ENCODE results near the gene RGS3. TPM values are rescaled to one million over a fixed set of nuclear protein-coding genes. Genes with fewer than 3 reads are reported as not detected.

Gene RGS3
- total and polyA plus RNA-seq, 7 experiments from 2014 or later, result 4.9 to 43.4 (median 11.6) TPM

DNA sequence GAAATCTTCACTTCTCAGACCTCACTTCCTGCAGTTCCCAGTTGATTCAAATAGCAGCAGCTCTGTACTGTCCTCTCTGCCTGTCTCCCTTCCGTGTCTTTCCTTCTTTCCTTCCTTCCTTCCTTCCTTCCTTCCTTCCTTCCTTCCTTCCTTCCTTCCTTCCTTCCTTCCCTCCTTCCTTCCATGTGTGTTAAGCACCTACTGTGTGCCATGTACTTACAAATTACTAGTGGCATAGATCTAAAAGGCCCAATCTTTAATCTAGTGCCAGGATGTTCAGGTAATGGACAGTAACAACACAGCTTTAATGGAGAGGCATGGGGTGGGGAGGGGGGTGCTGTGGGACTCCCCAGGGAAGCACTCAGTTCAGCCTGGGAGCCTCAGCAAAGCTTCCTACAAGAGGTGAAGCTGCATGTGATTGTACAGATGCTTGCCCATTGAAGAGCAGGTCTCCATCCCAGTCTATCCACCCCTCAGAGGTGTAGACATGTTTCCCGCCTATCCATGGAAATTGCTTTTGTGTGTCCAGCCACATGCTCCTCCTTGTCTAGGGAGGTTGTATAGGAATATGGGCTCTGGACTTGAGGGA, 106.0 kb downstream of the RGS3 start:
- no peaks in the 10 kb centered on the region for H3K27me3 Mint-ChIP-seq
- CTCF ChIA-PET, result no interaction called here
- H3K4me1 ChIP-seq (ENCODE audit: control insufficient read depth in 2 of 2, insufficient read depth in 2 of 2, low read length in 2 of 2), result no peaks in the 10 kb centered on the region
- no peaks in the 10 kb centered on the region for H3K36me3 ChIP-seq (ENCODE audit: control insufficient read depth in 2 of 3, insufficient read depth in 3 of 3, low read length in 3 of 3)
- H3K4me1 Mint-ChIP-seq, result peaks cover 8 to 42% (median 23%) of the 10 kb centered on the region in 7 donors
- no peaks in the 10 kb centered on the region for H3K9me3 ChIP-seq (ENCODE audit: control insufficient read depth in 2 of 3, low read length in 3 of 3)
- no peak overlapping the region for H3K4me3 Mint-ChIP-seq
- H3K36me3 Mint-ChIP-seq, result peaks cover 0 to 4% (median 0%) of the 10 kb centered on the region in 5 donors
- peak overlapping the region in 5 of 9 donors; percentile 12 to 90 (median 60) for H3K27ac Mint-ChIP-seq
- no peak for DNase-seq
- H3K27ac ChIP-seq (ENCODE audit: low read depth, low read length), result no peak overlapping the region
- intact Hi-C loops (cut with micrococcal nuclease), result loop anchor here in 1 of 2 donors (10.0 kb wide), 1 partner anchor 415 kb away; the partner anchor contains the start of gene SLC31A2
- POLR2A ChIA-PET, result interaction anchor here (1.5 to 1.7 kb wide), 2 partner anchors 9 to 12 kb away, joined by 5 to 8 read pairs; no protein-coding TSS in a partner anchor
- H3K4me3 ChIP-seq (ENCODE audit: low read length), result no peak overlapping the region
- H3K27me3 ChIP-seq (ENCODE audit: control insufficient read depth in 2 of 2, insufficient read depth in 2 of 2, low read length in 2 of 2), result no peaks in the 10 kb centered on the region
- H3K9me3 Mint-ChIP-seq, result no peaks in the 10 kb centered on the region
- no peak for ATAC-seq

DNA sequence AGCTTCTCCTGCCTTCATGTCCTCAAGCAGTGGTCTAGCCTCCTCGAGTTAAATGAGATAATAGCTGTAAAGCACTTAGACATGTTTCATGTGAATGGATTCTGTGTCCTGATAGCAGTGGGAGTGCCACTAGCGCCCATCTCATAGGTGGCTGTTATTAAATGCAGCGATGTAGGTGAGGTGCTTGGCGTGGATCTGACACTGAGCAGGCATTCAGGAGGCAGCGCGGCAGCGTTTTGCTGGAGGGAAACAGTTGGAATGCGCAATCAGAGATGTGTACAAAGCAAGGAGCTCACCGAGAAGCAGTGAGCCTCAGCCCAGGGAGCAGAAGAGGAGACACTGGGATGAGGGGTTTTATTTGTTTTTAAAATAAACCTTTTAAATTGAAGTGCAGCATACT, 106.6 kb downstream of the RGS3 start:
- no peaks in the 10 kb centered on the region for H3K27me3 Mint-ChIP-seq
- DNase-seq, result no peak
- no peaks in the 10 kb centered on the region for H3K4me1 ChIP-seq (ENCODE audit: control insufficient read depth in 2 of 2, insufficient read depth in 2 of 2, low read length in 2 of 2)

DNA sequence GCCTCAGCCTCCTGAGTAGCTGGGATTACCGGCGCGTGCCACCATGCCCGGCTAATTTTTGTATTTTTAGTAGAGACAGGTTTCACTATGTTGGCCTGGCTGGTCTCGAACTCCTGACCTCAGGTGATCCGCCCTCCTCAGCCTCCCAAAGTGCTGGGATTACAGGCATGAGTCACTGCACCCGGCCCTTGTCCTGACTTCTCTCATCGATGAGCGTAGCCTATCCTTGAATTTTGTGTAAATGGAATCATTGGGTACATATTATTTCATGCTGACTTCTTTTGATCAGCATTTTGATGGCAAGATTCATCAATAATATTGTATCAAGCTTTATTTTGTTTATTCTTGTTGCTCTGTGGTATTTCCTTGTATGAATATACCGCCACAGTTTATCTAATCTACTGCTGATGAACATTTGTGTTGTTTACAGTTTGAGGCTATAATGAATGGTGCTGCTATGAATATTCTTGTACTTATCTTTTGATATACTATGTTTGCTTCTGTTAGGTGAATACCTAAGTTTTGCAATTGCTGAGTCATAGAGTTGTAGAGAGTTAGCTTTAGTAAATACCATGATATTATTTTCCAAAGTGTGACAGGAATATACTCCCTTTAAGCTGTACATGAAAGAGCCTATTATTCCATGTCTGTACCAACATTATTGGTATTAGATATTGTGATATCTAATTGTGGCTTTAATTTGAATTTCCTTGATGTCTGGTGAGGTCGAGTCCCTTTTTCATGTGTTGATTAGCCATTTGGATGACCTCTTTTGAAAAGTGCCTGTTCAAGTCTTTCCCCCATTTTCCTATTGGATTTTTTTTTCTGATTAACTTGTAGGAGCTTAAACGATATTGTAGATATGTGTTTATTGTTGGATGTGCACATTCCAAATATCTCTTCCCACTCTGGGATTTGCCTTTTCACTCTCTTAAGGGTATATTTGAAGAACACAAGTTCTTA, 107.5 kb downstream of the RGS3 start:
- ChIA-PET CTCF (no interaction called here), POLR2A (interaction anchor here (1.5 kb wide), 1 partner anchor 8 kb away, joined by 8 read pairs; no protein-coding TSS in a partner anchor)
- Histone ChIP-seq H3K9me3 (ENCODE audit: control insufficient read depth in 2 of 3, low read length in 3 of 3) (no peaks in the 10 kb centered on the region), H3K4me1 (ENCODE audit: control insufficient read depth in 2 of 2, insufficient read depth in 2 of 2, low read length in 2 of 2) (no peaks in the 10 kb centered on the region), H3K4me3 (ENCODE audit: low read length) (no peak overlapping the region), H3K36me3 (ENCODE audit: control insufficient read depth in 2 of 3, insufficient read depth in 3 of 3, low read length in 3 of 3) (no peaks in the 10 kb centered on the region), H3K27ac (ENCODE audit: low read depth, low read length) (no peak overlapping the region), H3K27me3 (ENCODE audit: control insufficient read depth in 2 of 2, insufficient read depth in 2 of 2, low read length in 2 of 2) (no peaks in the 10 kb centered on the region)
- Mint-ChIP-seq H3K27ac (peak overlapping the region in 1 of 9 donors; percentile 20), H3K27me3 (no peaks in the 10 kb centered on the region), H3K4me1 (peaks cover 12 to 50% (median 26%) of the 10 kb centered on the region in 7 donors), H3K4me3 (no peak overlapping the region), H3K36me3 (peaks cover 0 to 4% (median 0%) of the 10 kb centered on the region in 5 donors), H3K9me3 (no peaks in the 10 kb centered on the region)
- DNase-seq (no peak), ATAC-seq (no peak)
- intact Hi-C loops (cut with micrococcal nuclease), result loop anchor here in 1 of 2 donors (10.0 kb wide), 1 partner anchor 416 kb away; the partner anchor contains the start of gene SLC31A2

More for the DNA sequence above, 106.6 kb downstream of the RGS3 start:
- intact Hi-C loops (cut with micrococcal nuclease), result loop anchor here in 1 of 2 donors (10.0 kb wide), 1 partner anchor 415 kb away; the partner anchor contains the start of gene SLC31A2
- Mint-ChIP-seq H3K4me3 (no peak overlapping the region), H3K27ac (peak overlapping the region in 1 of 9 donors; percentile 10), H3K4me1 (peaks cover 8 to 43% (median 24%) of the 10 kb centered on the region in 7 donors), H3K36me3 (peaks cover 0 to 4% (median 0%) of the 10 kb centered on the region in 5 donors), H3K9me3 (no peaks in the 10 kb centered on the region)
- Histone ChIP-seq H3K4me3 (ENCODE audit: low read length) (no peak overlapping the region), H3K36me3 (ENCODE audit: control insufficient read depth in 2 of 3, insufficient read depth in 3 of 3, low read length in 3 of 3) (no peaks in the 10 kb centered on the region), H3K27me3 (ENCODE audit: control insufficient read depth in 2 of 2, insufficient read depth in 2 of 2, low read length in 2 of 2) (no peaks in the 10 kb centered on the region), H3K9me3 (ENCODE audit: control insufficient read depth in 2 of 3, low read length in 3 of 3) (no peaks in the 10 kb centered on the region), H3K27ac (ENCODE audit: low read depth, low read length) (no peak overlapping the region)
- ChIA-PET POLR2A (interaction anchor here (1.5 kb wide), 1 partner anchor 9 kb away, joined by 8 read pairs; no protein-coding TSS in a partner anchor), CTCF (no interaction called here)
- no peak for ATAC-seq

DNA sequence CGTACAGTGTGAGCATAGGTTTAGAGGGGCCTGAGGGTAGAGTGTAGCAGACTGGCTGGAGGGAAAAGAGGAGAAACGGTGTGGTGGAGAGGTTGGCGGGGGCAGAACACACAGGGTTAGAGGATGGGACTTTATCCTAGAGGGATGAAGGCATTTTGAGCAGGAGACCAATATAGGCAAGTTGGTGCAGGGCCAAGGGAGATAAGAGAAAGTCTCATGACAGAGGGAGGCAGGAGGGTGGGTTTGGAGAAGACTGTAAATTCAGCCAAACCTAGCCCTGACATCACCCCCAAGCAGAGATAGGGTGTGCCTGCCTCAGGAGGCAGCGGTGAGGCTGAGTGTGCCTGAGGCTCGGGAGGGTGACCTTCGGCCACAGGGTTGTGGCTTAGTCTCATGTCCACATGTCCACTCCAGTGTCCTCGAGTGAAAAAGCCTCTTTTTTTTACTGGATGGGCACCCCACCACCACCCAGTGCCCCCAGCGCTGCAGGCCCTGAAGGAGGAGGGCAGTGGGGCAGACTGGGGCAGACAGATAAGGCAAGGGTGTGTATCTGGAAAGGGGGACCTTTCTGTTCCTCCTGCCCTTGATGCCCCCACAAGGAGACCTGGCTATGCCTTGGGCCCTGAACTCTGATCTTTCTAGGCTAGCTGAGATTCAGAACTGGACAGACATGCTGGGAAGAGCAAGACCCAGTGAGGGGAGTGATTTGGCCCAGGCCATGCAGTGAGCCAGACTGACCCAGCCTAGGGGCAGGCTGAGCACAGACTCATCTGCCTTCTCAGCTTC, 108.7 kb downstream of the RGS3 start:
- peaks cover 0 to 4% (median 0%) of the 10 kb centered on the region in 5 donors for H3K36me3 Mint-ChIP-seq
- no peaks in the 10 kb centered on the region for H3K9me3 Mint-ChIP-seq
- H3K4me3 Mint-ChIP-seq, result peak overlapping the region in 1 of 10 donors; percentile 8
- peaks cover 1 to 2% of the 10 kb centered on the region in 2 donors for H3K4me1 ChIP-seq (ENCODE audit: control insufficient read depth in 2 of 2, insufficient read depth in 2 of 2, low read length in 2 of 2)
- ATAC-seq (no peak), DNase-seq (no peak)
- intact Hi-C loops (cut with micrococcal nuclease), result loop anchor here in 1 of 2 donors (10.0 kb wide), 1 partner anchor 417 kb away; the partner anchor contains the start of gene SLC31A2
- ChIA-PET CTCF (interaction anchor here (0.9 kb wide), 1 partner anchor 10 kb away, joined by 3 read pairs; no protein-coding TSS in a partner anchor), POLR2A (interaction anchor here (1.3 kb wide), 1 partner anchor 37 kb away, joined by 3 read pairs; no protein-coding TSS in a partner anchor)
- H3K27me3 Mint-ChIP-seq, result no peaks in the 10 kb centered on the region
- no peaks in the 10 kb centered on the region for H3K27me3 ChIP-seq (ENCODE audit: control insufficient read depth in 2 of 2, insufficient read depth in 2 of 2, low read length in 2 of 2)
- H3K27ac Mint-ChIP-seq, result peak overlapping the region in 3 of 9 donors; percentile 6 to 59 (median 37)
- H3K9me3 ChIP-seq (ENCODE audit: control insufficient read depth in 2 of 3, low read length in 3 of 3), result no peaks in the 10 kb centered on the region
- H3K4me3 ChIP-seq (ENCODE audit: low read length), result no peak overlapping the region
- no peaks in the 10 kb centered on the region for H3K36me3 ChIP-seq (ENCODE audit: control insufficient read depth in 2 of 3, insufficient read depth in 3 of 3, low read length in 3 of 3)
- H3K4me1 Mint-ChIP-seq, result peaks cover 16 to 55% (median 28%) of the 10 kb centered on the region in 7 donors
- H3K27ac ChIP-seq (ENCODE audit: low read depth, low read length), result no peak overlapping the region

- ChIA-PET POLR2A (interaction anchor here (1.3 kb wide), 1 partner anchor 38 kb away, joined by 3 read pairs; no protein-coding TSS in a partner anchor), CTCF (interaction anchor here (0.9 kb wide), 1 partner anchor 9 kb away, joined by 3 read pairs; no protein-coding TSS in a partner anchor)
- peak overlapping the region in 5 of 9 donors; percentile 22 to 98 (median 55) for H3K27ac Mint-ChIP-seq
Observed at GRCh38 chr9:113573046-113573958, 109.8 kb downstream of the RGS3 start.

More at GRCh38 chr9:113573046-113573958, 109.8 kb downstream of the RGS3 start:
- DNase-seq (no peak), ATAC-seq (no peak)
- no peaks in the 10 kb centered on the region for H3K36me3 ChIP-seq (ENCODE audit: control insufficient read depth in 2 of 3, insufficient read depth in 3 of 3, low read length in 3 of 3)
- no peaks in the 10 kb centered on the region for H3K27me3 ChIP-seq (ENCODE audit: control insufficient read depth in 2 of 2, insufficient read depth in 2 of 2, low read length in 2 of 2)
- Mint-ChIP-seq H3K36me3 (peaks cover 0 to 4% (median 0%) of the 10 kb centered on the region in 5 donors), H3K4me3 (no peak overlapping the region), H3K9me3 (no peaks in the 10 kb centered on the region), H3K4me1 (peaks cover 25 to 62% (median 39%) of the 10 kb centered on the region in 7 donors), H3K27me3 (no peaks in the 10 kb centered on the region)
- H3K27ac ChIP-seq (ENCODE audit: low read depth, low read length), result no peak overlapping the region
- H3K9me3 ChIP-seq (ENCODE audit: control insufficient read depth in 2 of 3, low read length in 3 of 3), result no peaks in the 10 kb centered on the region
- H3K4me1 ChIP-seq (ENCODE audit: control insufficient read depth in 2 of 2, insufficient read depth in 2 of 2, low read length in 2 of 2), result peaks cover 12% of the 10 kb centered on the region in 2 donors
- no peak overlapping the region for H3K4me3 ChIP-seq (ENCODE audit: low read length)
- intact Hi-C loops (cut with micrococcal nuclease), result loop anchor here in 1 of 2 donors (10.0 kb wide), 1 partner anchor 419 kb away; the partner anchor contains the start of gene SLC31A2
